Liver (tissue), 9 donors: Measurements from ENCODE around the gene ICAM3. TPM values are rescaled to one million over a fixed set of nuclear protein-coding genes. Genes with fewer than 3 reads are reported as not detected.
"Not testable (repeated sequence)": the region's sequence is repeated elsewhere in the genome, so short reads cannot be mapped to it uniquely, and the experiment has no call there.

Source experiments
- DNase-seq: peaks from one replicate; pipeline ENCODE4 v3.0.0-alpha.2; 2017; ENCODE audit warnings: low spot score
- H3K27ac ChIP-seq, 2 donors: one replicate each; pipeline ENCODE4 v1.7.0; 2013; ENCODE audit warnings: inconsistent platforms in 2 of 2, low read length in 2 of 2, control low read depth in 1 of 2, low read depth in 1 of 2, mild to moderate bottlenecking in 1 of 2
- H3K27me3 ChIP-seq, 4 donors: one replicate each; pipeline versions ENCODE4 v1.6.1 to v1.7.0; 2013; ENCODE audit warnings: low read length in 3 of 4, inconsistent platforms in 1 of 4, mild to moderate bottlenecking in 1 of 4, moderate library complexity in 1 of 4; ENCODE audit not compliant: control insufficient read depth in 4 of 4, insufficient read depth in 4 of 4
- H3K36me3 ChIP-seq, 4 donors: one replicate each; pipeline versions ENCODE4 v1.6.1 to v1.7.0; 2013; ENCODE audit warnings: low read length in 3 of 4, mild to moderate bottlenecking in 3 of 4, low read depth in 1 of 4, moderate library complexity in 1 of 4; ENCODE audit not compliant: control insufficient read depth in 4 of 4, insufficient read depth in 3 of 4
- H3K4me1 ChIP-seq, 4 donors: one replicate each; pipeline versions ENCODE4 v1.6.1 to v1.7.0; 2013; ENCODE audit warnings: low read length in 3 of 4, mild to moderate bottlenecking in 3 of 4, moderate library complexity in 1 of 4; ENCODE audit not compliant: control insufficient read depth in 4 of 4, insufficient read depth in 4 of 4
- H3K4me3 ChIP-seq, 3 donors: one replicate each; pipeline versions ENCODE4 v1.6.1 to v1.7.0; 2013; ENCODE audit warnings: low read length in 3 of 3, control low read depth in 1 of 3, low read depth in 1 of 3, mild to moderate bottlenecking in 1 of 3
- H3K9ac ChIP-seq, 2 donors: one replicate each; pipeline ENCODE4 v1.7.0; 2013; ENCODE audit warnings: low read length in 2 of 2, mild to moderate bottlenecking in 2 of 2, moderate library complexity in 2 of 2, control low read depth in 1 of 2, low read depth in 1 of 2
- H3K9me3 ChIP-seq, 4 donors: one replicate each; pipeline versions ENCODE4 v1.6.1 to v1.7.0; 2013; ENCODE audit warnings: low read length in 3 of 4; ENCODE audit not compliant: control insufficient read depth in 4 of 4
- ATF3 ChIP-seq: IDR thresholded peaks from 2 replicates; pipeline ENCODE4 v1.6.1; 2016; ENCODE audit warnings: antibody characterized with exemption
- EGR1 ChIP-seq, 2 donors: IDR thresholded peaks; 2 replicates each; pipeline ENCODE4 v1.6.1; 2016 to 2018; ENCODE audit warnings: antibody characterized with exemption in 2 of 2, low read depth in 2 of 2
- FOXA1 ChIP-seq: IDR thresholded peaks from 2 replicates; pipeline ENCODE4 v1.6.1; 2016; ENCODE audit warnings: antibody characterized with exemption
- FOXA2 ChIP-seq: IDR thresholded peaks from 2 replicates; pipeline ENCODE4 v1.6.1; 2016; ENCODE audit warnings: antibody characterized with exemption
- GABPA ChIP-seq, 2 donors: IDR thresholded peaks in 1 of 2; conservative IDR thresholded peaks in 1 of 2; 2 replicates each; pipeline ENCODE4 v1.6.1; 2016; ENCODE audit warnings: antibody characterized with exemption in 2 of 2, mild to moderate bottlenecking in 1 of 2, moderate library complexity in 1 of 2
- HNF4A ChIP-seq, 2 donors: conservative IDR thresholded peaks; 2 replicates each; pipeline ENCODE4 v1.6.1; 2016; ENCODE audit warnings: antibody characterized with exemption in 2 of 2, mild to moderate bottlenecking in 2 of 2
- NR2F2 ChIP-seq: IDR thresholded peaks from 2 replicates; pipeline ENCODE4 v1.6.1; 2016; ENCODE audit warnings: antibody characterized with exemption
- RAD21 ChIP-seq, 2 donors: IDR thresholded peaks; 2 replicates each; pipeline ENCODE4 v1.6.1; 2016; ENCODE audit warnings: antibody characterized with exemption in 2 of 2, mild to moderate bottlenecking in 2 of 2
- RXRA ChIP-seq, 2 donors: IDR thresholded peaks; 2 replicates each; pipeline ENCODE4 v1.6.1; 2017 to 2018; ENCODE audit warnings: antibody characterized with exemption in 2 of 2, mild to moderate bottlenecking in 1 of 2
- SP1 ChIP-seq: IDR thresholded peaks from 2 replicates; pipeline ENCODE4 v1.6.1; 2018; ENCODE audit warnings: antibody characterized with exemption, mild to moderate bottlenecking
- TAF1 ChIP-seq: conservative IDR thresholded peaks from 2 replicates; pipeline ENCODE4 v1.6.1; 2016; ENCODE audit warnings: antibody characterized with exemption, mild to moderate bottlenecking
- YY1 ChIP-seq: IDR thresholded peaks from 2 replicates; pipeline ENCODE4 v1.6.1; 2016; ENCODE audit warnings: antibody characterized with exemption, mild to moderate bottlenecking
- ZBTB33 ChIP-seq: IDR thresholded peaks from 2 replicates; pipeline ENCODE4 v1.6.1; 2016; ENCODE audit warnings: antibody characterized with exemption
- WGBS: extraction: QIAGEN DNeasy Blood & Tissue Kit; methylation state at CpG from one replicate; pipeline ENCODE4 v1.1.7; 2013; 5-methylcytosine and 5-hydroxymethylcytosine counted together
- polyA plus RNA-seq, 2 donors: library from polyadenylated mRNA; stranded (reverse) in 1 of 2; unstranded in 1 of 2; fragments of 200-250 nt in 1 of 2; fragments of >200 nt in 1 of 2; fragmentation: Nextera tagmentation in 1 of 2; extraction: Ambion mirVana in 1 of 2; gene quantifications; one replicate each; pipeline versions ENCODE4 v1.2.1 to v1.2.3, GENCODE V29; 2013 to 2015
- total RNA-seq, 2 donors: library from RNA; depleted of rRNA; stranded (reverse); fragments of >200 nt; gene quantifications; one replicate each; pipeline ENCODE4 v1.2.3, GENCODE V29; 2014
- TF ChIP-seq, protein P1 (sequence below): IDR thresholded peaks from 2 replicates; pipeline ENCODE4 v1.6.1; 2016; ENCODE audit warnings: antibody characterized with exemption, mild to moderate bottlenecking
- donor health status: healthy.
- donor health status: healthy.
- donor health status: healthy.
- donor health status: healthy.
- donor health status: healthy.

The ICAM3 gene
- total and polyA plus RNA-seq, 4 donors = 15.9 to 62.8 (median 21.0) TPM

DNA sequence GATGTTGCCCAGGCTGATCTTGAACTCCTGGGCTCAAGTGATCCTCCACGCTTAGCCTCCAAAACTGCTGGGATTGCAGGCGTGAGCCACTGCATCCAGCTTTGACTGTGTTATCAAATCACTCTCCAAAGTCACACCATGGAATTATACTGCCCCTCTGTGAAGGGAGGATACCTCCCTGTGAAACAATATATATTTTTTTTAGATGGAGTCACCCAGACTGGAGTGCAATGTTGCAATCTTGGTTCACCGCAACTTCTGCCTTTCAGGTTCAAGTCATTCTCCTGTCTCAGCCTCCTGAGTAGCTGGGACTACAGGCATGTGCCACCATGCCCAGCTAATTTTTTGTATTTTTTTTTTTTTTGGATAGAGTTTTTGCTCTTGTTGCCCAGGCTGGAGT is 33.3 kb upstream of the ICAM3 start:
- 91% methylated on average over 3 of the region's 3 CpGs for WGBS
- no peak overlapping the region for H3K4me3 ChIP-seq
- H3K36me3 ChIP-seq = peaks cover 7 to 22% (median 15%) of the 10 kb centered on the region in 4 donors
- H3K9me3 ChIP-seq = no peaks in the 10 kb centered on the region
- H3K27me3 ChIP-seq = no peaks in the 10 kb centered on the region
- no peak overlapping the region for H3K9ac ChIP-seq
- peaks cover 0 to 1% (median 0%) of the 10 kb centered on the region in 4 donors for H3K4me1 ChIP-seq
- H3K27ac ChIP-seq = no peak overlapping the region
- no peak for TF ChIP-seq TAF1
- no peak for TF ChIP-seq SP1
- no peak for TF ChIP-seq YY1
- TF ChIP-seq FOXA1 = no peak
- no peak for TF ChIP-seq NR2F2
- TF ChIP-seq, protein P1, sequence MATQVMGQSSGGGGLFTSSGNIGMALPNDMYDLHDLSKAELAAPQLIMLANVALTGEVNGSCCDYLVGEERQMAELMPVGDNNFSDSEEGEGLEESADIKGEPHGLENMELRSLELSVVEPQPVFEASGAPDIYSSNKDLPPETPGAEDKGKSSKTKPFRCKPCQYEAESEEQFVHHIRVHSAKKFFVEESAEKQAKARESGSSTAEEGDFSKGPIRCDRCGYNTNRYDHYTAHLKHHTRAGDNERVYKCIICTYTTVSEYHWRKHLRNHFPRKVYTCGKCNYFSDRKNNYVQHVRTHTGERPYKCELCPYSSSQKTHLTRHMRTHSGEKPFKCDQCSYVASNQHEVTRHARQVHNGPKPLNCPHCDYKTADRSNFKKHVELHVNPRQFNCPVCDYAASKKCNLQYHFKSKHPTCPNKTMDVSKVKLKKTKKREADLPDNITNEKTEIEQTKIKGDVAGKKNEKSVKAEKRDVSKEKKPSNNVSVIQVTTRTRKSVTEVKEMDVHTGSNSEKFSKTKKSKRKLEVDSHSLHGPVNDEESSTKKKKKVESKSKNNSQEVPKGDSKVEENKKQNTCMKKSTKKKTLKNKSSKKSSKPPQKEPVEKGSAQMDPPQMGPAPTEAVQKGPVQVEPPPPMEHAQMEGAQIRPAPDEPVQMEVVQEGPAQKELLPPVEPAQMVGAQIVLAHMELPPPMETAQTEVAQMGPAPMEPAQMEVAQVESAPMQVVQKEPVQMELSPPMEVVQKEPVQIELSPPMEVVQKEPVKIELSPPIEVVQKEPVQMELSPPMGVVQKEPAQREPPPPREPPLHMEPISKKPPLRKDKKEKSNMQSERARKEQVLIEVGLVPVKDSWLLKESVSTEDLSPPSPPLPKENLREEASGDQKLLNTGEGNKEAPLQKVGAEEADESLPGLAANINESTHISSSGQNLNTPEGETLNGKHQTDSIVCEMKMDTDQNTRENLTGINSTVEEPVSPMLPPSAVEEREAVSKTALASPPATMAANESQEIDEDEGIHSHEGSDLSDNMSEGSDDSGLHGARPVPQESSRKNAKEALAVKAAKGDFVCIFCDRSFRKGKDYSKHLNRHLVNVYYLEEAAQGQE = no peak
- TF ChIP-seq GABPA (IDR thresholded peaks at IDR 0.05 in 1 of 2, conservative IDR thresholded peaks at IDR 0.05 in 1 of 2) = no peak
- TF ChIP-seq RXRA (IDR thresholded peaks at IDR 0.05) = no peak
- TF ChIP-seq FOXA2 = no peak
- no peak for DNase-seq

DNA sequence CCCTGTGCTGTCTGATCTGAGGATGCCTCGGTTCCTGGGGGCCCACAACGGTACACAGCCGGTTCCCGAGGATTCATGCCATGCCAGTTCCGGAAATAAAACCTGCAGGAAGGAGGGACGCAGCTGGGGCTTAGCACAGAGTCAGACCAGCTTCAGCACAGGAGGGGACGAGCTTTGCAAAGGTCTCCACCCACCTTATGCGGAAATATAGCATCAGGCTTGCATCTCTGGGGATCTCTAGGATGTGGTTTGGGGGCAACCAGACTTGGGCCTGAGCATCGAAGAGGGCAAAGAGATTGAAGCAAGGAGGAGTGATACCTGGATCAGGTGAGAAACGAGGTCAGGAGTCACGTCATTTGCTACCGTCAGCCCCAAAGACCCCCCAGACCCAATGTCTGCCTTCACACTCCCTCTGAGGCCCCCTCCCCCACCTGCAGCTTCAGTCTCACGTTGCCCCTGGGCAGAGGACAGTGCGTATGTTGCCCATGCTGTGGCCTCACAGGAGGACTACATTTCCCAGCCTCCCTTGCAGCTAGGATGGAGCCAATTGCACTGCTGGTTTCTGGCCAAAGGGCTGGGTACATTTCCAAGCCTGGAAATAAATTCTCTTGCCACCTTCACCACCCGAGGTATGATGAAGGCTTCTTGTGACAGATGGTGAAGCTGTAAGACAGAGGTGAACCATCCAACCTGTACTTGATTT is 28.8 kb upstream of the ICAM3 start:
- no peak overlapping the region for H3K9ac ChIP-seq
- H3K36me3 ChIP-seq = peaks cover 14 to 48% (median 29%) of the 10 kb centered on the region in 4 donors
- H3K27me3 ChIP-seq = no peaks in the 10 kb centered on the region
- DNase-seq = no peak
- no peak overlapping the region for H3K4me3 ChIP-seq
- H3K4me1 ChIP-seq = peaks cover 0 to 5% (median 3%) of the 10 kb centered on the region in 4 donors
- WGBS = 89% methylated on average over 15 of the region's 15 CpGs
- no peak overlapping the region for H3K27ac ChIP-seq
- no peaks in the 10 kb centered on the region for H3K9me3 ChIP-seq
- TF ChIP-seq TAF1 (no peak), EGR1 (IDR thresholded peaks at IDR 0.05; ENCODE audit: low read depth in 2 of 2) (no peak), SP1 (no peak), ATF3 (no peak), RXRA (IDR thresholded peaks at IDR 0.05) (no peak), ZBTB33 (no peak), GABPA (IDR thresholded peaks at IDR 0.05 in 1 of 2, conservative IDR thresholded peaks at IDR 0.05 in 1 of 2) (no peak), FOXA2 (no peak), HNF4A (conservative IDR thresholded peaks at IDR 0.05) (no peak), RAD21 (IDR thresholded peaks at IDR 0.05) (no peak)

DNA sequence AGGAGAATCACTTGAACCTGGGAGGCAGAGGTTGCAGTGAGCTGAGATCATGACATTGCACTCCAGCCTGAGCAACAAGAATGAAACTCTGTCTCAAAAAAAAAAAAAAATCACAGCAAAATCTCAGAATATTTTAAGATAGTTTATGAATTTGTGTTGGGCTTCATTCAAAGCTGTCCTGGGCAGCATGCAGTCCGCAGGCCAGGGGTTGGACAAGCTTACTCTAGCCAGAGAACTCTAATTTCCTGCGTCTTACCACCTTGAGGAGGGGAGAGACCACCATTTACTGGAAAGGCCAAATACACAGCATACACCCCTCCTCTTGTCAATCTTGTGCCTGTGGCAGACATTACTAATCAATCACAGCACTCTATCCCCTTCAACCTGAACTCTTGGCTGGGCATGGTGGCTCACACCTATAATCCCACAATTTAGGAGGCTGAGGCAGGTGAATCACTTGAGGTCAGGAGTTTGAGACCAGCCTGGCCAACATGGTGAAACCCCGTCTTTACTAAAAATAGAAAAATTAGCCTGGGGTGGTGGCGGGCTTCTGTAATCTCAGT is 27.6 kb upstream of the ICAM3 start:
- 97% methylated on average over 4 of the region's 4 CpGs for WGBS
- H3K9ac ChIP-seq, H3K4me3 ChIP-seq, H3K4me1 ChIP-seq, H3K9me3 ChIP-seq, DNase-seq, H3K27ac ChIP-seq, H3K27me3 ChIP-seq: not testable (repeated sequence)
- peaks cover 14 to 55% (median 30%) of the 10 kb centered on the region in 4 donors for H3K36me3 ChIP-seq
